GM12878 (cell line): Measurements from ENCODE around the gene PAM16.

Source experiments
- ESRRA ChIP-seq: IDR thresholded peaks from 2 replicates; pipeline ENCODE4 v1.6.1; 2012; ENCODE audit warnings: mild to moderate bottlenecking, low read length, improper control_type of control experiment
- JUND ChIP-seq: IDR thresholded peaks from 2 replicates; pipeline ENCODE4 v1.6.1; 2012; ENCODE audit warnings: low read depth, mild to moderate bottlenecking, low read length, improper control_type of control experiment, moderate library complexity
- MTA3 ChIP-seq: IDR thresholded peaks from 2 replicates; pipeline ENCODE4 v1.6.1; 2012; ENCODE audit warnings: low read length, inconsistent platforms, borderline replicate concordance
- NBN ChIP-seq: fragments of 450-650 bp; IDR thresholded peaks from 2 replicates; pipeline ENCODE4 v1.6.1; 2016
- POLR2AphosphoS5 ChIP-seq: IDR thresholded peaks from 2 replicates; pipeline ENCODE4 v1.6.1; 2011; ENCODE audit warnings: mild to moderate bottlenecking, low read length, inconsistent platforms
- RAD21 ChIP-seq: IDR thresholded peaks from 2 replicates; pipeline ENCODE4 v1.6.1; 2011; ENCODE audit warnings: mild to moderate bottlenecking, low read depth, low read length, moderate library complexity; ENCODE audit not compliant: insufficient read depth
- RFX5 ChIP-seq: IDR thresholded peaks from 2 replicates; pipeline ENCODE4 v1.6.1; 2011; ENCODE audit warnings: low read depth, low read length, improper control_type of control experiment
- SMC3 ChIP-seq: IDR thresholded peaks from 2 replicates; pipeline ENCODE4 v1.6.1; 2011; ENCODE audit warnings: low read length, improper control_type of control experiment, borderline replicate concordance
- SUZ12 ChIP-seq: fragments of 200-600 bp; sonication (generic); IDR thresholded peaks from one replicate; pipeline ENCODE4 v1.6.1; 2018; ENCODE audit warnings: antibody characterized with exemption, mild to moderate bottlenecking; ENCODE audit not compliant: unreplicated experiment
- TAF1 ChIP-seq: IDR thresholded peaks from 2 replicates; pipeline ENCODE4 v1.6.1; 2011; ENCODE audit warnings: mild to moderate bottlenecking, low read depth, low read length, borderline replicate concordance
- TF ChIP-seq, protein P1 (sequence below): IDR thresholded peaks from 2 replicates; pipeline ENCODE4 v1.6.1; 2012; ENCODE audit warnings: low read length, inconsistent platforms
- TF ChIP-seq, protein P2 (sequence below): IDR thresholded peaks from 2 replicates; pipeline ENCODE4 v1.6.1; 2011; ENCODE audit warnings: borderline replicate concordance, low read depth, mild to moderate bottlenecking, moderate library complexity, mixed read lengths, low read length; ENCODE audit not compliant: insufficient read depth; ENCODE audit errors: extremely low read length
- TF ChIP-seq, protein P3 (sequence below), 3 experiments: IDR thresholded peaks in 2 of 3; conservative IDR thresholded peaks in 1 of 3; 2 replicates each; pipeline ENCODE4 v1.5.1; 2011; ENCODE audit warnings: low read depth in 3 of 3, low read length in 3 of 3, mild to moderate bottlenecking in 3 of 3, control low read depth in 2 of 3, moderate library complexity in 2 of 3, inconsistent platforms in 1 of 3, mixed read lengths in 1 of 3; ENCODE audit not compliant: control insufficient read depth in 2 of 3, insufficient read depth in 1 of 3; ENCODE audit errors: extremely low read depth in 1 of 3

DNA sequence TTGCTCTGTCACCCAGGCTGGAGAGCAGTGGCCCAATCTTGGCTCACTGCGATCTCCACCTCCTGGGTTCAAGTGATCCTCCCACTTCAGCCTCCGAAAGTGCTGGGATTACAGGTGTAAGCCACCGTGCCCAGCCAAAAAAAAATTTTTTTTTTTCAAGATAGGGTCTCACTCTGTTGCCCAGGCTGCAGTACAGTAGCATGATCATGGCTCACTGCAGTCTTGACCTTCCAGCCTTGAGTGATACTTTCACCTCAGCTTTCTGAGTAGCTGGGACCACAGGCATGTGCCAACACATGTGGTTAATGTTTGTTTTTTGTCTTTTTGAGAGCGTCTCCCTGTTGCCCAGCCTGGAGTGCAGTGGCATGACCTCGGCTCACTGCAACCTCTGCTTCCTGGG is 1.7 kb upstream of the PAM16 start:
- TF ChIP-seq, protein P1, sequence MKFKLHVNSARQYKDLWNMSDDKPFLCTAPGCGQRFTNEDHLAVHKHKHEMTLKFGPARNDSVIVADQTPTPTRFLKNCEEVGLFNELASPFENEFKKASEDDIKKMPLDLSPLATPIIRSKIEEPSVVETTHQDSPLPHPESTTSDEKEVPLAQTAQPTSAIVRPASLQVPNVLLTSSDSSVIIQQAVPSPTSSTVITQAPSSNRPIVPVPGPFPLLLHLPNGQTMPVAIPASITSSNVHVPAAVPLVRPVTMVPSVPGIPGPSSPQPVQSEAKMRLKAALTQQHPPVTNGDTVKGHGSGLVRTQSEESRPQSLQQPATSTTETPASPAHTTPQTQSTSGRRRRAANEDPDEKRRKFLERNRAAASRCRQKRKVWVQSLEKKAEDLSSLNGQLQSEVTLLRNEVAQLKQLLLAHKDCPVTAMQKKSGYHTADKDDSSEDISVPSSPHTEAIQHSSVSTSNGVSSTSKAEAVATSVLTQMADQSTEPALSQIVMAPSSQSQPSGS: no peak
- TF ChIP-seq POLR2AphosphoS5 (no peak), ESRRA (no peak), RAD21 (no peak), JUND (no peak), MTA3 (no peak), SMC3 (no peak), TAF1 (no peak), SUZ12 (no peak), RFX5 (no peak), NBN (no peak)
- TF ChIP-seq, protein P2, sequence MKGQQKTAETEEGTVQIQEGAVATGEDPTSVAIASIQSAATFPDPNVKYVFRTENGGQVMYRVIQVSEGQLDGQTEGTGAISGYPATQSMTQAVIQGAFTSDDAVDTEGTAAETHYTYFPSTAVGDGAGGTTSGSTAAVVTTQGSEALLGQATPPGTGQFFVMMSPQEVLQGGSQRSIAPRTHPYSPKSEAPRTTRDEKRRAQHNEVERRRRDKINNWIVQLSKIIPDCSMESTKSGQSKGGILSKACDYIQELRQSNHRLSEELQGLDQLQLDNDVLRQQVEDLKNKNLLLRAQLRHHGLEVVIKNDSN: no peak
- TF ChIP-seq, protein P3, sequence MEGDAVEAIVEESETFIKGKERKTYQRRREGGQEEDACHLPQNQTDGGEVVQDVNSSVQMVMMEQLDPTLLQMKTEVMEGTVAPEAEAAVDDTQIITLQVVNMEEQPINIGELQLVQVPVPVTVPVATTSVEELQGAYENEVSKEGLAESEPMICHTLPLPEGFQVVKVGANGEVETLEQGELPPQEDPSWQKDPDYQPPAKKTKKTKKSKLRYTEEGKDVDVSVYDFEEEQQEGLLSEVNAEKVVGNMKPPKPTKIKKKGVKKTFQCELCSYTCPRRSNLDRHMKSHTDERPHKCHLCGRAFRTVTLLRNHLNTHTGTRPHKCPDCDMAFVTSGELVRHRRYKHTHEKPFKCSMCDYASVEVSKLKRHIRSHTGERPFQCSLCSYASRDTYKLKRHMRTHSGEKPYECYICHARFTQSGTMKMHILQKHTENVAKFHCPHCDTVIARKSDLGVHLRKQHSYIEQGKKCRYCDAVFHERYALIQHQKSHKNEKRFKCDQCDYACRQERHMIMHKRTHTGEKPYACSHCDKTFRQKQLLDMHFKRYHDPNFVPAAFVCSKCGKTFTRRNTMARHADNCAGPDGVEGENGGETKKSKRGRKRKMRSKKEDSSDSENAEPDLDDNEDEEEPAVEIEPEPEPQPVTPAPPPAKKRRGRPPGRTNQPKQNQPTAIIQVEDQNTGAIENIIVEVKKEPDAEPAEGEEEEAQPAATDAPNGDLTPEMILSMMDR (IDR thresholded peaks at IDR 0.05 in 2 of 3, conservative IDR thresholded peaks at IDR 0.05 in 1 of 3; ENCODE audit: control insufficient read depth in 2 of 3, extremely low read depth in 1 of 3, insufficient read depth in 1 of 3, low read depth in 3 of 3, low read length in 3 of 3): no peak
